NCI-H1048 (cell line): Measurements from ENCODE around the gene THSD1.
A peak's percentile ranks its signal among the peaks of the same experiment; 100 is the strongest.

Source experiments
- DNase-seq: peaks from one replicate; lab custom pipeline; 2025; lab: John Stamatoyannopoulos, UW

THSD1 gene, protein sequence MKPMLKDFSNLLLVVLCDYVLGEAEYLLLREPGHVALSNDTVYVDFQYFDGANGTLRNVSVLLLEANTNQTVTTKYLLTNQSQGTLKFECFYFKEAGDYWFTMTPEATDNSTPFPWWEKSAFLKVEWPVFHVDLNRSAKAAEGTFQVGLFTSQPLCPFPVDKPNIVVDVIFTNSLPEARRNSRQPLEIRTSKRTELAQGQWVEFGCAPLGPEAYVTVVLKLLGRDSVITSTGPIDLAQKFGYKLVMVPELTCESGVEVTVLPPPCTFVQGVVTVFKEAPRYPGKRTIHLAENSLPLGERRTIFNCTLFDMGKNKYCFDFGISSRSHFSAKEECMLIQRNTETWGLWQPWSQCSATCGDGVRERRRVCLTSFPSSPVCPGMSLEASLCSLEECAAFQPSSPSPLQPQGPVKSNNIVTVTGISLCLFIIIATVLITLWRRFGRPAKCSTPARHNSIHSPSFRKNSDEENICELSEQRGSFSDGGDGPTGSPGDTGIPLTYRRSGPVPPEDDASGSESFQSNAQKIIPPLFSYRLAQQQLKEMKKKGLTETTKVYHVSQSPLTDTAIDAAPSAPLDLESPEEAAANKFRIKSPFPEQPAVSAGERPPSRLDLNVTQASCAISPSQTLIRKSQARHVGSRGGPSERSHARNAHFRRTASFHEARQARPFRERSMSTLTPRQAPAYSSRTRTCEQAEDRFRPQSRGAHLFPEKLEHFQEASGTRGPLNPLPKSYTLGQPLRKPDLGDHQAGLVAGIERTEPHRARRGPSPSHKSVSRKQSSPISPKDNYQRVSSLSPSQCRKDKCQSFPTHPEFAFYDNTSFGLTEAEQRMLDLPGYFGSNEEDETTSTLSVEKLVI

DNA sequence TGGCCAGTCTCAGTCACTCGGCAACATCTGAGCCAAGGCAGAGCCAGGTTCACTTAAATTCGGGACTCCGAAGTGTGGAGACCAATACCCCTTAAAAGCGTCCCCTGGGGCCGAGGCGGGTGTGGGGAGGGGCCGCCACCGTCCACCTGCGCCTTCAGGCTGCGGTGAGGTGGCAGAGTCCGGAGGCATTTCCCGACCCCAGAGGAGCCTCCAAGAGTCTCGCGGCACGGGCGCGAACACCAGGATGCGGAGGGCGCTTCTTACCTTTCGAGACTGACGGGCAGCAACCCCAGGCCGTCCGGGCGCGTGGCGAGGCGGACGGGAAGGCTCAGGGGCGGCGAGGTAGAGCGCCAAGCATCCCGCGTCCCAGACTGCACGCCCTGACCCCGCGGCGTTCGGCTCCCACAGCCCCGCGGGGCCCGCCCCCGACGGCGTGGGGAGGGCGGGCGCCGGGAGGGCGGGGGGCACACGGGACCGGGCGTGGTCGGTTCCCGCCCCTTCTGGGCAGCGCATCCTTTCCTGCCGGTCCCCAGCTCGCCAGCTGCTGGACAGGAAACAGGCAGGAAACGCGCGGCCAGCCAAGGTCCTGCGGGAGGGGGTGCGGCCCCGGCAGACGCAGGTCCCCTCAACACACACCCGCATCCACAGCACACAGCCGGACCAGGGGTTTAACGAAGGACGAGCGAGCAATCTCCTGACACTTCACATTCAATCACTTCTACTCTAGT is at the start of gene THSD1:
THSD1 (minus strand) TSS at position 406 of the 728 bp plus-strand sequence. CDS start 3,572 bp downstream, outside the sequence.
- DNase-seq: no peak

DNA sequence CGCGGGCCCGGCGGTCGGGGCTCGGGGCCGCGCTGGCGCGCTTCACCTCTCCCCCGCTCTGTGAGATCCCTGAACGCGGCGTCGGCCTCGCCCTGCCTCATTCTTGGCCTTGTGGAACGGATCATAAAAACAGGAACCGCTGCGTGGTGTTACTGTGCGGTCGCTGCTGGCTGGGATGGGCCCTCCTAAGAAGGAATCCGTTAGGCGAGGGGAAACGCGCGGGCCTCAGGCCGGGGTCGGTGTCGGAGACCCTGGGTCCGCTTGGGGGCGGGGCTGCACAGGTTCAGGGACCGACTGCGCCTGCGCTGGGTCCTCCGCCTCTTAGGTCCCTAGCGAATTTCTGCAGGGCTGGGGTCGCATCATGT is 49.7 kb upstream of the THSD1 start:
- peak; percentile 17 for DNase-seq

DNA sequence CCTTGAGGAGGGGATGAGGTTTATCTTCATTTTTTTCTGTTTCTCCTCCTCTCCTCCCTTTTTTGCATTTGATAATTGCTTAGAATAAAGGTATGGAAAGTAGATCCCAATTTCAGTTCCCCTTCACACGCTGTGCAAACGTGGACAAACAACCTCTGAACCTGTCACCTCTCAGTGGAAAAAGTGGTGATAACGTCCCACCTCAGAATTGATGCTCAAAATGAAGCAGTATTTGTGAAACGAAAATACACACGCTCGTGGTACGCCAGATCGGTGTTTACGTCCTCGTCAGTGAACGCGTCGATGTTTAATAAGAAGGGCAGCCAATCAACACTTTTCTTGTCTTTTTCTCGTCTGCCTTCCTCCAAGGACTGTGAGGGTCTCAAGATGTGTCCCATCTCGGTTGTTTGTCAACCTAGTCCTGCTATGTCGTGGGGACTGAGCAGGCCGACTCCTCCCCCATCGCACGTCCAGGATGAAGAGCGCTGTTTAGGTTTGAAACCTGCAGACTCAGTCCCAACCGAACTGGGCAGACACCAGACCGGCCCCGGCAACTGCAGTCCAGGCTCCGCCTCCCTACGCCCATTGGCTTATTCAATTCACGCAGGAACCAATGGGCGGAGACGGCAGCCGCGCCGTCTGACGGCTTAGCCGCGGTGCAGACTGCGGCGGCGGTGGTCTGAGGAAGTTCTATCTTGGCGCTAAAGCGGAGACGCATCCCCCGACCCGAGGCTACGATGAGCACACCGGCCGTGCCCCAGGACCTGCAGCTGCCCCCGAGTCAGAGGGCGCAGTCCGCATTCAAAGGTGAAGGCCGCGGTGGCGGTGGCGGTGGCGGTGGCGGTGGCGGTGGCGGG is 49.1 kb upstream of the THSD1 start, which contains the start of gene CKAP2:
CKAP2 (plus strand) TSS at position 659 of the 857 bp plus-strand sequence; CDS start at position 738, 79 bp downstream.
- peak; percentile 68 for DNase-seq

DNA sequence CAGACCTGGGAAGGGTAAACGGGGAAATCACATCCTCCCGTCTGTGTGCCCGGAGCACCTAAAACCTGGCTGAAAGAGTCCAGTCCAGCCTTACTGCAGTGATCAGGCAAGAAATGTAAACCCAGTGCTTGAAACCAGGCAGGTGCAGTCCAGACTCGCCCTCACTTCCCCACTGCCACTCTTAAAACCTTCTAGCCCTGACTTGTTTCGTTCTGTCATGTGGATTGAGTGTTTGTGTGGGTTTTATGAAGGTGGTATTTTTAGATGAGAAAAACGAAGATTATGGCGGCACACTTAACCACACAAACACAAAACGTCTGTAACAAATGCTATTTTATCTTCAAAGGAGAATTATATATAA is 48.5 kb upstream of the THSD1 start:
- DNase-seq: no peak

DNA sequence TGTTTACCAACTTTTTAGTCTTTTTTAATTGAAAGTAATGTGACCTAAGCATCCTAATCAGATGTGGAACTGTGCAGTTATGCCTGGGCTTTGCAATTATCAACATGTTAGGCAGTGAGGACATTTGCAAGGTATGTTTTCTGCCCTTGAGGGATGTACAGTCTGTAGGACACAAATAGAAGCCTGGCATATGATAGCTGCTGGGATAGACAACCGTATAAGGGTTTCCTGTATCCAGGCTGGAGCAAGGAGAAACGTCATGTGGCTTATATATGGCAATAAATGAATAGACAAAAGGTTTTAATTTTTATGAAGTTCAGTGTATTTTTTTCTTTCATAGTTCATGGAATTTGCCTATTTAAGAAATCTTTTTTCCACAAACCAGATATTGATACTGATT is 46.5 kb upstream of the THSD1 start:
- no peak for DNase-seq

DNA sequence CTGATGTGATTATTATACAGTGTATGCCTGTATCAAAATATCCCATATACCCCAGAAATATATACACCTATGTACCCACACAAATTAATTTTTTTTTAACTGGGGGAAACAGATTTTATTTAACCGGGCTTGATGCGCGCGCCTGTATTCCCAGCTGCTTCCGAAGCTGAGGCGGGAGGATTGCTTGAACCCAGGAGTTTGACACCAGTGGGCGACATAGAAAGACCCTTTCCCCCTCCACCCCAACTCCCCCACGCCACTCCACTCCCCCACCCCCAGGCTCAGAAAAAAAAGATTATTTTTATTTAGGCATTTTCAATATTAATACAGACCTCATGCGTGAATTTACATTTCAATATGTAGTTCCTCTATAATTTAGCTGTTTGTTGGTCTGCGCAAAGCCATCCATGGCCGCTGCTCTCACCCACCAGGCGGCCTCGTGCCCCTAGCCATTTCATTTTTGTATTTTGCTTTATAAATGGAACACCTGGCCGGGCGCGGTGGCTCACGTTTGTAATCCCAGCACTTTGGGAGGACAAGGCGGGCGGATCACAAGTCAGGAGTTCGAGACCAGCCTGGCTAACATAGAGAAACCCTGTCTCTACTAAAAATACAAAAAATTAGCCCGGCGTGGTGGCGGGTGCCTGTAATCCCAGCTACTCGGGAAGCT is 45.3 kb upstream of the THSD1 start:
- no peak for DNase-seq

DNA sequence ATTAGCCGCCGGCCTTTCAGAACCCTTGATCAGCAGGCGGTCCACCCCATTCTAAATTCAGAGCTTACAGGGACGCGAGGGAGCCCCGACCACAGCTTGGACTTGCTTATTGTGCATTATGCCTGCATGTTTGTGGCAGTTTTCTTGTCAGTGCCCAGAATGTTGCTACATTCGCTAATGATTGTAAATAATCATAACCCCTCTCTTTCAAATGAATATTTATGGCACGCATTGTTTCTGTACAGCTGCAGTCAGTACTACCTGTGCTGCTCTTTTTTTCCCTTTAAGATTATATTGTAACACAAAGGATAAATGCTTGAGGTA is 44.8 kb upstream of the THSD1 start:
- no peak for DNase-seq

DNA sequence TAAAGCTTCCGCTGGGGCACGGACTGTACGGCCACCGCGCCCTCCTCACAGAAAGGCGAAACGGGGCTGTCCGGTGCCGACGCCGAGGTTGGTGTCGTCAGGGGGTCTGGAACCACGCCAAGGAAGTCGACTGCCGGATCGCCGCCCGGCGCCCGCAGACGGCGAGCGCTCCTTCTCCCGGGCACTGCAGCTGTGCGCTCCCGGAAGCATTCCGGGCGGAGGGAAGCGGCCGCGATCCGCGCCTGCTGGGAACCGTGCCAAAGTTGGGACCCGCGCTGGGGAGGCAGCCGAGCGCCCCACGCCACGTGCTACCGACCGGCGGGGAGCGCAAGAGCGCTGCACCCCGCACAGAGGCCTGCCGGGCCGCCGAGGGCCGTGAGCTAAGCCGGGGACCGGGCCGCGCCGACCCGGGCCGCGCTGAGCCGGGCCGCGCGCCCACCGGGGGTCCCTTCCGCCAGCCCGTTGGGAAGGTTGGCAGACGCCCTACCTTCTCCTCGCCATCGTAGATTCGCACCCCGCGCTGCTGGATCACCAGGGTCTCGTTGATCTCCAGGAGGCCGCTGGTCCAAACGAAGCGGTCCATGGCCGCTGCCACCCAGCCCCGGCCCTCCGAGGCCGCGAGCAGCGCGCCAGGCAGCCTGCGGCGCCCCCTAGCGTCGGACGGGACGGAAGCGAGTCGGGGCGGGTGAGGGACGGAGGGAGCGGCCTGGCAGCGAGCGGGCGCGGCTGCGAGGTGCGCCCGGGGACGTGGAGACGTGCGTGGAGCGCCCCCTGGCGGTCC is 44.2 kb upstream of the THSD1 start, which contains the start of gene VPS36:
VPS36 (minus strand) TSS at position 623 of the 781 bp plus-strand sequence; CDS start at position 583, 40 bp downstream.
- DNase-seq: peak; percentile 63

DNA sequence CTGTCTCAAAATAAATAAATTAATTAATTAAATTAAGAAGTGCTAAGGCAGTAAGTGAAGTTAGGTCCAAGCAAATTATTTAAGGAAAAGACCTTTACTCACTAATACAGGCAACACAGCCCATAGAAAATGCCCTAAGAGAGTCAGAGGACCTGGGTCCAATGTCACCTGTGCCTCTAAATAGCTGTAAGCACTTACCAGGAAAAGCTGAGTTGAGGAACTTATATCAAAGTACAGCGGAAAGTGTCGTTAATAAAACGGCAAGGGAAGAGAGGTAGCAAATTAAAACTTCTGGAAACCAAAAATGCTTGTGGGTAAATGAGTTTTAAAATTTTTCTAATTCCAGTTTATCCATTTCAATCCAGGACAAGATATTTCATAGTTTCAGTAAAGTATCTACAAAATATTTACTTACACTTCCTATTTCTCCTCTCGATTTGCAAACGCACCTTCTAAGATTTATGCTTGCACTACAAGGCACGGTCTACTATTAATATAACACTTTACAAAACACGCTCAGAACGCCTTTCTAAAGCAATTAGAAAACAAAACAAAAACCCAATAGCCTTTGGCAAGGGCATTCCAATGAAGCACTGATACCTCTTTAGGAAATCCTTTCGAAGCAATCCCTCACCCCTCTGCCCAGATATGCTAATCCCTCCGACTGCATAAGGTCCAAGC is 43.5 kb upstream of the THSD1 start:
- no peak for DNase-seq

DNA sequence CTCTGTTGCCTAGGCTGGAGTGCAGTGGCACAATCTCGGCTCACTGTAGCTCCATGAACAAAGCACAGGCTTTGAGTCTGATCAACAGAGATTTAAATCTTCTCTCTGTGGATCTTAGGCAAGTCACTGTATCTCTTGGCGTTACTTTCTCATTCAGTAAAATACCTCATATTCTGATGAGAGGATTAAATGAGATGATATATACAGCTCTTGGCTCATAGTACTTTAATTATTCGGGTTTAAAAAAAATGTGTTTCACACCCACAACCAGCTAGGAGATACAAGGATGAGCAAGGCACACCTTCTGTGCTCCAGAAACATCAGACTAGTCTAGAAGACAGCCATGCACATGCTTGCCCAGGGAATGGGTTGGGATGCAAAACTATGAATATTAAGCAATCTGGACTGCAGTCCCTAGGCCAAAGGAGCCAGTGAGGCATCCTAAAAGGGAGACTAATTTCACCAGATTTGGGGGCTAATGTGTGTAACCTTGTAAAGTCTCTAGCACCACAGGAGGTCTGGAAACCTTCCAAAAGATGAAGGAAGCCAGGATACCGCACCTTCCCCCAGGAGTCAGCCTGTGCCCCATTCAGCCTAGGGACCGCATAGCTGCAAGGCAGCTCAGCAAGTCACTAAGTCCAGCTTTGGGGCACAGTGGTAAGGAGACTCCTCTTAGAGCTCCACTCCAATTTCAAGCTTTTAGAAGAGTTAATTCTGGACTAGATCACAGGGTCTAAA is 42.0 kb upstream of the THSD1 start:
- DNase-seq: no peak

DNA sequence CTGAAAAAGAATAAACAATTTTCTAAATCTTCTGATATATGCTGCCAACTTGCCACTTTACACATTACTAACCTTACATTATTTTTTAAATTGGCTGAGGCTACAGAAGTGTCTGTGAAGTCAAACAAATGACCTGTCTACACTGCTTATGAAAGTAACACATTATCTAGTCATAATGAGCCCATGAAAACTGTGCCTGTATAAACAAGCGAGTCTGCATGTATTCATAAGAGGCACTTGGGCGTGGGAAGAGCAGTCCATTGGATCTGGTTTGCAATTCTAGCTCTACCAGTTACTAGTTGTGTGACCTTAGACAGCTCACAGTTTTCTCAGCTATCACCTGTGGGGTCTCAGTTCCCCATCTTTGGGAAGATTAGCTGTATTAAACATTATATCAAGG is 41.4 kb upstream of the THSD1 start:
- no peak for DNase-seq

DNA sequence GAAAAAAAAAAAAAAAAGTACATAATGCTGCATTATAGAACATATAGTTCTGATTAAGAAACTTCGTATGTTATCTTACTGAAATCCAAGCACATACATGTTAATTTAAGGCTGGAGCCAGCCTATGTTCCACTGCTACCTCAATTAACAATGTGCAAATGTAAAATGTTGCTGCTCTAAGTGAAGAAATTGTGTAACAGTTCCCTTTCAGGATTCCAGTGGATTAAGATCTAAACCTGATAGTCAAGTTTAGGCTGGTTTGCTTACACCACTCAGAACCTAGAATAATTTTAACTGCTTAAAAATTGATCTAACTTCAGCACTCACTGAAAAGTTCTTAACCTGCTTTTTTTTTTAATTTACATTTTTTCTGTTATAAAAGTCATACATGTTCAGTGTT is 40.3 kb upstream of the THSD1 start:
- DNase-seq: no peak

DNA sequence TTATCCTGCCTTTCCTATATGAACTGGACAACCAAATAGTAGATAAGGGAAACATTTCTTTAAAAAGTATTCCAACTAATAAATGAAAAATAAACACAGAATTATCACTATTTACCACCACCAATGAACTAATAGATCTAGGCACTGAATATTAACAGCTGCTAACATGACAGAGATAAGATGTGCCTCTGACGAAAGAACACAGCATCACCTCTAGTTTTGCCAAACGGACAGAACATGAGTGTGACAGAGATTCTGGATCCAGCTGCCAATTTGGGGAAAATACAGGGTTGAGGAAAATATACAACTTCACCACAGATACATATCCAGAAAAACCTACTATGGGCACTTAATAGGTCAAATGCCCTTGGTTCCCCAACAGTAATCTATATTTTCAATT is 26.5 kb upstream of the THSD1 start:
- DNase-seq: no peak

DNA sequence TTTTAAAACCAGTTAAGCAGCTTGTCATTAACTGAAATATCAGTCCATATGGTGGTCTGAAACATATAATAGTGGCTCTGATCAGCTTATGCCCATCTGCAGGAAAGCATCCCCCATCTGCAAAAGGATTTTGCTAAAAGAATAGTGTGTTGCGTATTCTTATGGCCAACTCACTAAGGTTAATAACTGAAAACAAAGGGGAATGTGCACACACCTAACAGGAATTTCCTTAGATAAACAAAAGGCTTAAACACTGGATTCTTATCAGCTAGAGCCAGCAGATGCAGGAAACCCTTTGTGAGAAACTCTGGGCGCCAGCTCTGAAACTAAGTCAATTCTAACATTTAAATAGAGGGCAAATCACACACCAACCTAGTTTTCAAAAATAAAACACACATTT is 22.3 kb upstream of the THSD1 start:
- no peak for DNase-seq

DNA sequence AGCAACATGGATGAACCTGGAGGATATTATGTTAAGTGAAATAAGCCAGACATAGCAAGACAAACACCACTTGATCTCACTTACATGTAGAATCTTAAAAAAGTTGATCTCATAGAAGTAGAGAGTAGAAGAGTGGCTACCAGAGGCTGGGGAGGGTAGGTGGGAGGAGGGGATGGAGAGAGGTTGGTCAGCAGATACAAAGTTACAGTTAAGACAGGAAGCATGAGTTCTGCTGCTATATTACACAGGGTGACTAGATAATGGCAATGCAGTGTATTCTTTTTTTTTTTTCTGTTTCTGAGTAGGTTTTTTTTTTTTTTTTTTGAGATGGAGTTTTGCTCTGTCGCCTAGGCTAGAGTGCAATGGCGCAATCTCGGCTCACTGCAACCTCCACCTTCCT is 15.2 kb upstream of the THSD1 start:
- DNase-seq: no peak

DNA sequence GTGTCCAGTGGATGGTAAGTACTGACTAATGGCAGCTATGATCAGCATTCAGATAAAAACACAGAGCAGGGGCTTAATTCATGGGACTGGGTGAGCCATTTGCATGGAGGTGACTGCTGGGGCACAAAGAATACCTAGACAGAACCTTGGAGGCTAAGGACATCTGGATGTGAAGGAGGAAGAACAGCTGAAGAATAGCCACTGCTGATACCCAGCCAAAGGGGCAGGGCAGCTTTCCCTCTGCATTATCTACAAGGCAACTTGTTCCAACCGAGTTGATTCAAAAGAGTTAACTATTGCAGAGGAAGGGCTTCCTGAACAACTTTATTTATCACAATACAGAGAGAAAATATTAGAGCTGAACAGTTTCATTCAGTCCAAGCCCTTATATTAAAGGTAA is 13.1 kb upstream of the THSD1 start:
- no peak for DNase-seq

DNA sequence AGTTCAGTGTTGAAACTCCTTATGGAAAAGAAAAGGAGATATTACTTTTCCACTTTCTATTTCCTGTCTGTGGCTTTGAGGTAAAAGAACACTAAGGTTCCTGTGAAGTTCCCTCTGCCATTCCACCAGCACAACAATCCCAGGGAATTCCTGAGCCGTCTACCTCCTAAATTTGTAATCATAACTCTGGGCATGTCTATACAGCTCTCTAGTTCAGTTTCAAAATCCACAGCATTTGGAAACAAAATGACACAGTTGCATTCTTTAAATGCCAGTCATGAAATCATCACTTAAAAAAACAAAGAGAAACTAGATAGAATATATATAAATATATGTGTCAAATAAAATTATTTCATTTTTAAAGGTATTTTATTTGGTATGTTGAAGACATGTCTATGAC is 9.0 kb upstream of the THSD1 start:
- no peak for DNase-seq

DNA sequence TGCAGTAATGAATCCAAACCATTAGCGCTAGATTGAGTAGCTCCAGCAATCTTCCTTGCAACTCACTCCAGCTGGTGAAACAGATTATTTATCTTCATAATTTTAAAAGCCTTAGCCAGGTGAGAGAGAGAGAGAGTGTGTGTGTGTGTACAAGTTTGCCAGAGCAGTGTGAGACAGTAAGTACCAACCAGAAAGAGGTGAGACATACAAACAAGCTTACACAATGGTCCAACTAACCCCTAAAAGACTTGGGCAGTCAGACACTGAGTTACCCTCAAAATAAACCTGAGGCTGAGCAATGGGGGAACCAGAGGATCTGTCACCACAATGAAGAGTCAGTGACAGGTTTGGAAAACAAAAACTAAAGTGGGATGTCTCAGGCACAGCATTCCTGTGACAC is 8.1 kb upstream of the THSD1 start:
- no peak for DNase-seq

DNA sequence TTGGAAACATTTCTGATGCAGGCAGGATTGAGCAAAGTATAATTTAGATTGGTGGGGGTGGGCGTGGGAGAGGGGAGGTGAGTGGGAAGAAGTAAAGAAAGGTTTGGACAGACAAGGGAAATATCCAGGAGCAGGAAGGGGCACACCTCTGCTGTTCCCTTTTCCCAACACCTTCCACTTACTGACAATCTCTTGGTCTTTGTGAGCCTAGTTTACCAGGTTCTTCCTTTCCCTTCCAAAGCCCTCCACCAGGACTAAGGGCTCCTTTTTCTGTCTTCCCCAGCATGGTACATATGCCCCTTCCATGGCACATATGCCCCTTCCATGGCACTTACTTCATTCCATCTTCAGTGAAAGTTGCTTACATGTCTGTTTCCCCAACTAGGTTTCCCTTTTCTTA is 6.2 kb upstream of the THSD1 start:
- DNase-seq: no peak
